HCT116 (cell line): ENCODE data around the gene YIPF1. TPM values are rescaled to one million over a fixed set of nuclear protein-coding genes. Genes with fewer than 3 reads are reported as not detected.

ENCODE experiments used
- ATAC-seq: fragments of 200-7000 bp; cut with Tn5 transposase; 2 replicates; pipeline ENCODE4 v1.9.1; 2020; ENCODE audit warnings: mild to moderate bottlenecking, moderate library complexity
- BruUV-seq: library from RNA; stranded (reverse); fragments of 400-500 nt; replicated peaks from 2 replicates; lab custom pipeline; 2021; lab: Mats Ljungman, UMichigan
- CTCF ChIA-PET: fragments of 300-600 bp; sonication (Branson Sonifier 250); formaldehyde crosslinking; loops from one replicate; lab custom pipeline; 2021; ENCODE audit warnings: antibody characterized with exemption; lab: Charles Lee
- POLR2A ChIA-PET: fragments of 300-600, 350-600 bp; sonication (Branson Sonifier 250); formaldehyde crosslinking; loops from one replicate; lab custom pipeline; 2021; ENCODE audit warnings: antibody characterized with exemption; lab: Charles Lee
- RAD21 ChIA-PET, 2 experiments: fragments of 300-600 bp; sonication (Branson Sonifier 250); formaldehyde crosslinking; loops; one replicate each; lab custom pipeline; 2023; ENCODE audit warnings: low total read pairs in 2 of 2; ENCODE audit not compliant: uncharacterized antibody in 2 of 2, unreplicated experiment in 2 of 2, low non-redundant PET in 1 of 2; lab: Charles Lee
- DNase-seq: peaks from one replicate; pipeline ENCODE4 v3.0.0-alpha.2; 2010; ENCODE audit warnings: low read depth, low spot score
- H2AFZ ChIP-seq: fragments of 200-600 bp; shearing (Covaris generic), sonication (generic); 2 replicates; pipeline ENCODE4 v1.6.1; 2017; ENCODE audit warnings: low read depth, mixed run types, mixed read lengths, antibody characterized with exemption, low read length; ENCODE audit not compliant: poor library complexity, severe bottlenecking
- H3K27ac ChIP-seq: 2 replicates; pipeline ENCODE4 v1.5.1; 2012; ENCODE audit warnings: low read depth, low read length
- H3K27me3 ChIP-seq: fragments of 200-600 bp; sonication (generic); 2 replicates; pipeline ENCODE4 v1.6.1; 2016; ENCODE audit warnings: mixed run types, low read length, mixed read lengths; ENCODE audit not compliant: insufficient read depth
- H3K36me3 ChIP-seq, 2 experiments: fragments of 200-500 bp in 1 of 2; fragments of 200-600 bp in 1 of 2; sonication (Bioruptor generic) in 1 of 2; sonication (generic) in 1 of 2; 2 replicates each; pipeline versions ENCODE4 v1.5.1 to v1.6.1; 2014 to 2016; ENCODE audit warnings: low read length in 2 of 2, inconsistent platforms in 1 of 2, mixed read lengths in 1 of 2, mixed run types in 1 of 2; ENCODE audit not compliant: insufficient read depth in 2 of 2, control insufficient read depth in 1 of 2
- H3K4me1 ChIP-seq, 2 experiments: fragments of 200-600 bp in 1 of 2; sonication (generic) in 1 of 2; 2 replicates each; pipeline versions ENCODE4 v1.5.1 to v1.6.1; 2012 to 2017; ENCODE audit warnings: low read length in 2 of 2, inconsistent platforms in 1 of 2, mild to moderate bottlenecking in 1 of 2, mixed read lengths in 1 of 2, mixed run types in 1 of 2, moderate library complexity in 1 of 2; ENCODE audit not compliant: insufficient read depth in 2 of 2, control insufficient read depth in 1 of 2
- H3K4me2 ChIP-seq: fragments of 200-600 bp; sonication (generic); 2 replicates; pipeline ENCODE4 v1.6.1; 2017; ENCODE audit warnings: mixed run types, low read length, mixed read lengths
- H3K4me3 ChIP-seq, 2 experiments: fragments of 200-600 bp in 1 of 2; sonication (generic) in 1 of 2; replicated peaks in 1 of 2; 2 replicates each; pipeline ENCODE4 v1.5.1; 2011 to 2016; ENCODE audit warnings: low read length in 2 of 2, control low read depth in 1 of 2, low read depth in 1 of 2, mild to moderate bottlenecking in 1 of 2, mixed read lengths in 1 of 2, mixed run types in 1 of 2
- H3K79me2 ChIP-seq: fragments of 200-600 bp; sonication (generic); 2 replicates; pipeline ENCODE4 v1.6.1; 2017; ENCODE audit warnings: mild to moderate bottlenecking, mixed run types, low read length, moderate library complexity, mixed read lengths; ENCODE audit not compliant: insufficient read depth
- H3K9ac ChIP-seq: fragments of 200-600 bp; sonication (generic); 2 replicates; pipeline ENCODE4 v1.6.1; 2016; ENCODE audit warnings: low read length, mixed read lengths
- H3K9me2 ChIP-seq: fragments of 200-600 bp; sonication (generic), shearing (Covaris generic); 2 replicates; pipeline ENCODE4 v1.6.1; 2017; ENCODE audit warnings: mixed run types, mild to moderate bottlenecking, moderate library complexity; ENCODE audit not compliant: insufficient read depth
- H3K9me3 ChIP-seq, 2 experiments: fragments of 200-500 bp in 1 of 2; fragments of 200-600 bp in 1 of 2; sonication (Bioruptor generic) in 1 of 2; sonication (generic) in 1 of 2; 2 replicates each; pipeline ENCODE4 v1.6.1; 2014 to 2017; ENCODE audit warnings: low read length in 2 of 2, mixed read lengths in 2 of 2, inconsistent platforms in 1 of 2, low read depth in 1 of 2, mild to moderate bottlenecking in 1 of 2, mixed run types in 1 of 2, moderate library complexity in 1 of 2; ENCODE audit not compliant: control insufficient read depth in 1 of 2, insufficient read depth in 1 of 2
- H4K20me1 ChIP-seq: fragments of 200-600 bp; sonication (generic), shearing (Covaris generic); 2 replicates; pipeline ENCODE4 v1.6.1; 2017; ENCODE audit warnings: mixed run types, mild to moderate bottlenecking, moderate library complexity; ENCODE audit not compliant: insufficient read depth
- CEBPB ChIP-seq: IDR thresholded peaks from 2 replicates; pipeline ENCODE4 v1.6.1; 2012; ENCODE audit warnings: low read depth
- EZH2phosphoT487 ChIP-seq: fragments of 200-600 bp; IDR thresholded peaks from 2 replicates; pipeline ENCODE4 v1.6.1; 2018; ENCODE audit warnings: antibody characterized with exemption, borderline replicate concordance
- FOSL1 ChIP-seq: IDR thresholded peaks from 2 replicates; pipeline ENCODE4 v1.6.1; 2012; ENCODE audit warnings: low read depth
- POLR2A ChIP-seq: IDR thresholded peaks from 2 replicates; pipeline ENCODE4 v1.7.0; 2011; ENCODE audit warnings: borderline replicate concordance; ENCODE audit not compliant: insufficient read depth, insufficient read length; ENCODE audit errors: extremely low read depth
- SIN3A ChIP-seq: IDR thresholded peaks from 2 replicates; pipeline ENCODE4 v1.6.1; 2012; ENCODE audit warnings: low read depth
- SP1 ChIP-seq: IDR thresholded peaks from 2 replicates; pipeline ENCODE4 v1.6.1; 2012; ENCODE audit warnings: low read depth
- YY1 ChIP-seq: IDR thresholded peaks from 2 replicates; pipeline ENCODE4 v1.6.1; 2011; ENCODE audit warnings: low read length, low read depth, moderate library complexity, mild to moderate bottlenecking; ENCODE audit not compliant: insufficient replicate concordance; ENCODE audit errors: extremely low read depth
- ZFX ChIP-seq: fragments of 450-650 bp; IDR thresholded peaks from 2 replicates; pipeline ENCODE4 v1.6.1; 2017
- ZNF274 ChIP-seq: fragments of 200-500 bp; sonication (Bioruptor generic); IDR thresholded peaks from 2 replicates; pipeline ENCODE4 v1.6.1; 2014; ENCODE audit warnings: mild to moderate bottlenecking, low read depth, low read length, inconsistent platforms
- intact Hi-C: fragments of 100-400 bp; cut with micrococcal nuclease; formaldehyde crosslinking; loops from 2 replicates; pipeline ENCODE4 v1.10.0; 2022
- total RNA-seq: library from RNA; stranded (reverse); gene quantifications from one replicate; pipeline ENCODE4 v1.2.1, GENCODE V29; 2021; ENCODE audit not compliant: unreplicated experiment
- TF ChIP-seq, protein P1 (sequence below): IDR thresholded peaks from 2 replicates; pipeline ENCODE4 v1.6.1; 2012
- TF ChIP-seq, protein P2 (sequence below): IDR thresholded peaks from 2 replicates; pipeline ENCODE4 v1.6.1; 2012
- TF ChIP-seq, protein P3 (sequence below), 3 experiments: fragments of 200-600 bp in 1 of 3; sonication (generic) in 1 of 3; IDR thresholded peaks in 2 of 3; conservative IDR thresholded peaks in 1 of 3; 2 replicates each; pipeline ENCODE4 v1.5.1; 2012 to 2017; ENCODE audit warnings: low read depth in 2 of 3, low read length in 2 of 3, antibody characterized with exemption in 1 of 3, borderline replicate concordance in 1 of 3, control low read depth in 1 of 3, mild to moderate bottlenecking in 1 of 3, mixed read lengths in 1 of 3, mixed run types in 1 of 3, moderate library complexity in 1 of 3; ENCODE audit not compliant: insufficient read depth in 1 of 3
- TF ChIP-seq, protein P4 (sequence below): IDR thresholded peaks from 2 replicates; pipeline ENCODE4 v1.6.1; 2011; ENCODE audit warnings: mild to moderate bottlenecking, low read length, moderate library complexity; ENCODE audit not compliant: insufficient replicate concordance; ENCODE audit errors: extremely low read depth

Gene YIPF1
- total RNA-seq, 1 experiment from 2014 or later = 16.4 TPM

DNA sequence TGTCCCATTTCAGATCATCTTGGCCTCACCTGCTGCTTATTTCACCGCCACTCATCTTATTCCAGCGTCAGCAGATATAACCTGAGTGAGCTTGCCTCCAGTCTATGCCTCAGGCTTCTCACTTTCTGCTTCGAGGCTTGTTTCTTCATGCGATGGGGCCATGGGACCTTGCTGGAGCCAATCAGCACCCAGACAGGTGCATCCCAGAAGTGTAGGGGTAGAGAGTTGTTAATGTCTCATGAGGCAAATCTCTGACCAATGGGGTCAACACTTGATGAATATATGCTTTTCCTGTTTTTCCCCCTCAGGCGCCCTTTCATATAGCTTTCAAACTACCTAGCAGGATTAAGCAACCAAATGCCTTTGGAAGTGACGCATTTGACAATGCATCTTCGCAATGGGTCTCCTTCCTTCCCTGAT, 935 bp upstream of the YIPF1 start:
- H3K4me2 ChIP-seq = peak overlapping the region; percentile 82
- peak overlapping the region; percentile 64 for H3K9ac ChIP-seq
- H3K9me2 ChIP-seq = no peaks in the 10 kb centered on the region
- peak overlapping the region; percentile 86 to 92 for H3K4me3 ChIP-seq
- H3K36me3 ChIP-seq = no peaks in the 10 kb centered on the region
- POLR2A ChIA-PET = no interaction called here
- CTCF ChIA-PET = interaction anchor here (1.0 to 2.5 kb wide), 2 partner anchors 12 to 69 kb away, joined by 3 to 15 read pairs; no protein-coding TSS in a partner anchor
- BruUV-seq = no TSS peak
- RAD21 ChIA-PET = no interaction called here
- no peaks in the 10 kb centered on the region for H4K20me1 ChIP-seq
- H3K79me2 ChIP-seq = no peaks in the 10 kb centered on the region
- no peaks in the 10 kb centered on the region for H3K27me3 ChIP-seq
- DNase-seq = no peak
- no peak for ATAC-seq
- no peaks in the 10 kb centered on the region for H3K9me3 ChIP-seq
- no peak overlapping the region for H3K27ac ChIP-seq
- TF ChIP-seq ZNF274 (no peak), YY1 (no peak), EZH2phosphoT487 (no peak), SIN3A (no peak), SP1 (no peak), ZFX (no peak), POLR2A (no peak), FOSL1 (no peak), CEBPB (no peak)
- TF ChIP-seq, protein P1, sequence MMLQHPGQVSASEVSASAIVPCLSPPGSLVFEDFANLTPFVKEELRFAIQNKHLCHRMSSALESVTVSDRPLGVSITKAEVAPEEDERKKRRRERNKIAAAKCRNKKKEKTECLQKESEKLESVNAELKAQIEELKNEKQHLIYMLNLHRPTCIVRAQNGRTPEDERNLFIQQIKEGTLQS = no peak
- TF ChIP-seq, protein P2, sequence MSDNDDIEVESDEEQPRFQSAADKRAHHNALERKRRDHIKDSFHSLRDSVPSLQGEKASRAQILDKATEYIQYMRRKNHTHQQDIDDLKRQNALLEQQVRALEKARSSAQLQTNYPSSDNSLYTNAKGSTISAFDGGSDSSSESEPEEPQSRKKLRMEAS = no peak
- TF ChIP-seq, protein P3, sequence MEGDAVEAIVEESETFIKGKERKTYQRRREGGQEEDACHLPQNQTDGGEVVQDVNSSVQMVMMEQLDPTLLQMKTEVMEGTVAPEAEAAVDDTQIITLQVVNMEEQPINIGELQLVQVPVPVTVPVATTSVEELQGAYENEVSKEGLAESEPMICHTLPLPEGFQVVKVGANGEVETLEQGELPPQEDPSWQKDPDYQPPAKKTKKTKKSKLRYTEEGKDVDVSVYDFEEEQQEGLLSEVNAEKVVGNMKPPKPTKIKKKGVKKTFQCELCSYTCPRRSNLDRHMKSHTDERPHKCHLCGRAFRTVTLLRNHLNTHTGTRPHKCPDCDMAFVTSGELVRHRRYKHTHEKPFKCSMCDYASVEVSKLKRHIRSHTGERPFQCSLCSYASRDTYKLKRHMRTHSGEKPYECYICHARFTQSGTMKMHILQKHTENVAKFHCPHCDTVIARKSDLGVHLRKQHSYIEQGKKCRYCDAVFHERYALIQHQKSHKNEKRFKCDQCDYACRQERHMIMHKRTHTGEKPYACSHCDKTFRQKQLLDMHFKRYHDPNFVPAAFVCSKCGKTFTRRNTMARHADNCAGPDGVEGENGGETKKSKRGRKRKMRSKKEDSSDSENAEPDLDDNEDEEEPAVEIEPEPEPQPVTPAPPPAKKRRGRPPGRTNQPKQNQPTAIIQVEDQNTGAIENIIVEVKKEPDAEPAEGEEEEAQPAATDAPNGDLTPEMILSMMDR (IDR thresholded peaks at IDR 0.05 in 2 of 3, conservative IDR thresholded peaks at IDR 0.05 in 1 of 3; ENCODE audit: borderline replicate concordance in 1 of 3, insufficient read depth in 1 of 3, low read depth in 2 of 3, low read length in 2 of 3) = no peak
- TF ChIP-seq, protein P4, sequence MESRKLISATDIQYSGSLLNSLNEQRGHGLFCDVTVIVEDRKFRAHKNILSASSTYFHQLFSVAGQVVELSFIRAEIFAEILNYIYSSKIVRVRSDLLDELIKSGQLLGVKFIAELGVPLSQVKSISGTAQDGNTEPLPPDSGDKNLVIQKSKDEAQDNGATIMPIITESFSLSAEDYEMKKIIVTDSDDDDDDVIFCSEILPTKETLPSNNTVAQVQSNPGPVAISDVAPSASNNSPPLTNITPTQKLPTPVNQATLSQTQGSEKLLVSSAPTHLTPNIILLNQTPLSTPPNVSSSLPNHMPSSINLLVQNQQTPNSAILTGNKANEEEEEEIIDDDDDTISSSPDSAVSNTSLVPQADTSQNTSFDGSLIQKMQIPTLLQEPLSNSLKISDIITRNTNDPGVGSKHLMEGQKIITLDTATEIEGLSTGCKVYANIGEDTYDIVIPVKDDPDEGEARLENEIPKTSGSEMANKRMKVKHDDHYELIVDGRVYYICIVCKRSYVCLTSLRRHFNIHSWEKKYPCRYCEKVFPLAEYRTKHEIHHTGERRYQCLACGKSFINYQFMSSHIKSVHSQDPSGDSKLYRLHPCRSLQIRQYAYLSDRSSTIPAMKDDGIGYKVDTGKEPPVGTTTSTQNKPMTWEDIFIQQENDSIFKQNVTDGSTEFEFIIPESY = no peak
- H3K4me1 ChIP-seq = peaks cover 8 to 23% of the 10 kb centered on the region in 2 experiments
- H2AFZ ChIP-seq = peak overlapping the region; percentile 79
- intact Hi-C loops = no loop called here
